ENCODE results near the gene ARHGAP24. TPM values are rescaled to one million over a fixed set of nuclear protein-coding genes. Genes with fewer than 3 reads are reported as not detected.
A peak's percentile ranks its signal among the peaks of the same experiment; 100 is the strongest.
"Not testable (repeated sequence)": the region's sequence is repeated elsewhere in the genome, so short reads cannot be mapped to it uniquely, and the experiment has no call there.

ARHGAP24 gene
- total RNA-seq, 1 experiment from 2014 or later = 2.6 TPM

GRCh38 chr4:85515701-85516100, 40.8 kb downstream of the ARHGAP24 start:
- no peak for DNase-seq (ENCODE audit: low spot score)

GRCh38 chr4:85518526-85518925, 43.6 kb downstream of the ARHGAP24 start:
- DNase-seq (ENCODE audit: low spot score) = not testable (repeated sequence)

GRCh38 chr4:85520765-85521749, 46.1 kb downstream of the ARHGAP24 start:
- no peak for DNase-seq (ENCODE audit: low spot score)

GRCh38 chr4:85522277-85522676, 47.3 kb downstream of the ARHGAP24 start:
- DNase-seq (ENCODE audit: low spot score) = no peak

GRCh38 chr4:85522836-85523235, 47.9 kb downstream of the ARHGAP24 start:
- no peak for DNase-seq (ENCODE audit: low spot score)

- no peak for DNase-seq (ENCODE audit: low spot score)
These were observed 52.9 kb downstream of the ARHGAP24 start for GRCh38 chr4:85527815-85528214.

GRCh38 chr4:85531560-85532341, 56.8 kb downstream of the ARHGAP24 start:
- no peak for DNase-seq (ENCODE audit: low spot score)

GRCh38 chr4:85534120-85534519, 59.2 kb downstream of the ARHGAP24 start:
- DNase-seq (ENCODE audit: low spot score) = no peak

- peak; percentile 0 for DNase-seq (ENCODE audit: low spot score)
These were observed 68.9 kb downstream of the ARHGAP24 start for GRCh38 chr4:85543832-85544231.

GRCh38 chr4:85544751-85545150, 69.8 kb downstream of the ARHGAP24 start:
- no peak for DNase-seq (ENCODE audit: low spot score)

GRCh38 chr4:85548116-85548515, 73.2 kb downstream of the ARHGAP24 start:
- DNase-seq (ENCODE audit: low spot score) = no peak

- DNase-seq (ENCODE audit: low spot score) = no peak
These were observed 73.9 kb downstream of the ARHGAP24 start for GRCh38 chr4:85548841-85549240.

GRCh38 chr4:85555206-85555605, 80.3 kb downstream of the ARHGAP24 start:
- DNase-seq (ENCODE audit: low spot score) = no peak

- no peak for DNase-seq (ENCODE audit: low spot score)
These were observed 81.3 kb downstream of the ARHGAP24 start for GRCh38 chr4:85556283-85556682.

- DNase-seq (ENCODE audit: low spot score) = no peak
These were observed 82.3 kb downstream of the ARHGAP24 start for GRCh38 chr4:85557016-85557901.

- DNase-seq (ENCODE audit: low spot score) = no peak
These were observed 91.0 kb downstream of the ARHGAP24 start for GRCh38 chr4:85565761-85566480.

- no peak for DNase-seq (ENCODE audit: low spot score)
These were observed 94.9 kb downstream of the ARHGAP24 start for GRCh38 chr4:85569730-85570299.

GRCh38 chr4:85570388-85570787, 95.4 kb downstream of the ARHGAP24 start:
- no peak for DNase-seq (ENCODE audit: low spot score)

- DNase-seq (ENCODE audit: low spot score) = no peak
These were observed 96.1 kb downstream of the ARHGAP24 start for GRCh38 chr4:85571008-85571407.

- no peak for DNase-seq (ENCODE audit: low spot score)
These were observed 98.3 kb downstream of the ARHGAP24 start for GRCh38 chr4:85573270-85573669.

GRCh38 chr4:85577307-85577706, 102.4 kb downstream of the ARHGAP24 start:
- no peak for DNase-seq (ENCODE audit: low spot score)
